Right atrium auricular region (tissue), 2 donors: Measurements from ENCODE around the gene RANBP3. TPM values are rescaled to one million over a fixed set of nuclear protein-coding genes. Genes with fewer than 3 reads are reported as not detected.

Experiments
- DNase-seq: peaks from one replicate; pipeline ENCODE4 v3.0.0-alpha.2; 2019; ENCODE audit warnings: low spot score
- H3K27ac ChIP-seq, 2 donors: fragments of 200-600 bp; sonication (generic); 1 replicate in 1 of 2; 2 replicates in 1 of 2; pipeline ENCODE4 v1.5.1; 2016 to 2019
- H3K27me3 ChIP-seq, 2 donors: fragments of 200-600 bp; sonication (generic); one replicate each; pipeline versions ENCODE4 v1.5.1 to v1.6.0; 2017 to 2019
- H3K36me3 ChIP-seq: fragments of 200-600 bp; sonication (generic); one replicate; pipeline ENCODE4 v1.5.1; 2016
- H3K4me1 ChIP-seq, 2 donors: fragments of 200-600 bp; sonication (generic); one replicate each; pipeline versions ENCODE4 v1.5.1 to v1.6.0; 2017 to 2019
- H3K4me3 ChIP-seq, 2 donors: fragments of 200-600 bp; sonication (generic); 1 replicate in 1 of 2; 2 replicates in 1 of 2; pipeline ENCODE4 v1.5.1; 2017 to 2019; ENCODE audit warnings: mild to moderate bottlenecking in 1 of 2, moderate library complexity in 1 of 2
- H3K9me3 ChIP-seq, 2 donors: fragments of 200-600 bp; sonication (generic); one replicate each; pipeline ENCODE4 v1.5.1; 2019
- CTCF ChIP-seq, 2 donors: fragments of 200-600 bp; sonication (generic); IDR thresholded peaks; one replicate each; pipeline ENCODE4 v1.5.1; 2019; ENCODE audit warnings: antibody characterized with exemption in 2 of 2
- total RNA-seq, 2 donors: library from RNA; depleted of rRNA; stranded (reverse); fragments of >200 nt; gene quantifications; one replicate each; pipeline ENCODE4 v1.1.0, GENCODE V29; 2016

The RANBP3 gene
- total RNA-seq, 2 donors from 2014 or later, result 53.6 to 54.7 TPM

GRCh38 chr19:5911366-5911765, 66.6 kb downstream of the RANBP3 start:
- Histone ChIP-seq H3K27me3 (no peaks in the 10 kb centered on the region), H3K4me3 (no peak overlapping the region), H3K36me3 (peaks cover 7% of the 10 kb centered on the region), H3K9me3 (no peaks in the 10 kb centered on the region), H3K4me1 (peaks cover 0 to 27% of the 10 kb centered on the region in 2 donors), H3K27ac (no peak overlapping the region)
- no peak for DNase-seq
- no peak for TF ChIP-seq CTCF (IDR thresholded peaks at IDR 0.05)

- H3K36me3 ChIP-seq, result peaks cover 5% of the 10 kb centered on the region
- no peak for DNase-seq
- no peaks in the 10 kb centered on the region for H3K27me3 ChIP-seq
- no peak for TF ChIP-seq CTCF (IDR thresholded peaks at IDR 0.05)
- H3K4me1 ChIP-seq, result peaks cover 0 to 26% of the 10 kb centered on the region in 2 donors
- H3K9me3 ChIP-seq, result no peaks in the 10 kb centered on the region
- no peak overlapping the region for H3K4me3 ChIP-seq
- no peak overlapping the region for H3K27ac ChIP-seq
These were observed 67.4 kb downstream of the RANBP3 start for GRCh38 chr19:5910638-5910907.

- Histone ChIP-seq H3K36me3 (no peaks in the 10 kb centered on the region), H3K4me1 (peaks cover 0 to 17% of the 10 kb centered on the region in 2 donors), H3K9me3 (no peaks in the 10 kb centered on the region), H3K27ac (no peak overlapping the region), H3K4me3 (no peak overlapping the region), H3K27me3 (no peaks in the 10 kb centered on the region)
- no peak for TF ChIP-seq CTCF (IDR thresholded peaks at IDR 0.05)
- DNase-seq, result no peak
These were observed 69.0 kb downstream of the RANBP3 start for GRCh38 chr19:5908773-5909442.

- peaks cover 0 to 25% of the 10 kb centered on the region in 2 donors for H3K4me1 ChIP-seq
- TF ChIP-seq CTCF (IDR thresholded peaks at IDR 0.05), result no peak
- H3K4me3 ChIP-seq, result no peak overlapping the region
- H3K36me3 ChIP-seq, result peaks cover 2% of the 10 kb centered on the region
- no peaks in the 10 kb centered on the region for H3K9me3 ChIP-seq
- no peaks in the 10 kb centered on the region for H3K27me3 ChIP-seq
- no peak for DNase-seq
- H3K27ac ChIP-seq, result no peak overlapping the region
These were observed 70.7 kb downstream of the RANBP3 start for GRCh38 chr19:5907241-5907640.

GRCh38 chr19:5905114-5905778, 72.7 kb downstream of the RANBP3 start:
- H3K27ac ChIP-seq, result peak overlapping the region; percentile 73 to 96
- H3K36me3 ChIP-seq, result peaks cover 10% of the 10 kb centered on the region
- no peaks in the 10 kb centered on the region for H3K9me3 ChIP-seq
- H3K4me1 ChIP-seq, result peaks cover 0 to 38% of the 10 kb centered on the region in 2 donors
- H3K27me3 ChIP-seq, result no peaks in the 10 kb centered on the region
- DNase-seq, result no peak
- peak overlapping the region; percentile 65 to 98 for H3K4me3 ChIP-seq
- no peak for TF ChIP-seq CTCF (IDR thresholded peaks at IDR 0.05)
